DMS53 treated with DMSO at 0.1 percent for 48 hours (cell line): ENCODE data around the gene SART1.

Experiments
- DNase-seq: peaks from one replicate; lab custom pipeline; 2025; ENCODE audit not compliant: unreplicated experiment; lab: John Stamatoyannopoulos, UW

The SART1 gene

DNA sequence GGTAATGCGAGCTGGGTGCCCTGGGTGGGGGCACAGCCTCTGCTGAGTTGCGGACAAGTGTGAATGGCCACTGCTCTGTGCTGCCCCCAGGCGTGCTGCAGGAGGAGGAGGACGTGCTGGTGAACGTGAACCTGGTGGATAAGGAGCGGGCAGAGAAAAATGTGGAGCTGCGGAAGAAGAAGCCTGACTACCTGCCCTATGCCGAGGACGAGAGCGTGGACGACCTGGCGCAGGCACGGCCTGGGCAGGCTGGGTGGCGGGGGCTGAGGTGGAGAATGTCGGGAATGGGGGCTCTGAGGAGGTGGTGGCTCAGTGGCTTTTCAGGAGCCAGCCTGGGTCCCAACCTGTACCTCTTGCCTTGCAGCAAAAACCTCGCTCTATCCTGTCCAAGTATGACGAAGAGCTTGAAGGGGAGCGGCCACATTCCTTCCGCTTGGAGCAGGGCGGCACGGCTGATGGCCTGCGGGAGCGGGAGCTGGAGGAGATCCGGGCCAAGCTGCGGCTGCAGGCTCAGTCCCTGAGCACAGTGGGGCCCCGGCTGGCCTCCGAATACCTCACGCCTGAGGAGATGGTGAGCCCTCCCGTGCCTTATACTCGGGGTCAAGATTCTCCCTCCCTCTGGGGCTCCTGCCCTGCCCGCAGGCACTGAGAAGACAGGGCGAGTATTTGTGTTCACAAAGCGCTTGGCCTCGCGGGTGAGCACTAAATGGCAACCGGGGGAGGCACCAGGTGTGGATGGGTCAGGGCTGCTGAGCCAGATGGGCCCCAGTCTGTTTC, 4.6 kb downstream of the SART1 start:
- no peak for DNase-seq

DNA sequence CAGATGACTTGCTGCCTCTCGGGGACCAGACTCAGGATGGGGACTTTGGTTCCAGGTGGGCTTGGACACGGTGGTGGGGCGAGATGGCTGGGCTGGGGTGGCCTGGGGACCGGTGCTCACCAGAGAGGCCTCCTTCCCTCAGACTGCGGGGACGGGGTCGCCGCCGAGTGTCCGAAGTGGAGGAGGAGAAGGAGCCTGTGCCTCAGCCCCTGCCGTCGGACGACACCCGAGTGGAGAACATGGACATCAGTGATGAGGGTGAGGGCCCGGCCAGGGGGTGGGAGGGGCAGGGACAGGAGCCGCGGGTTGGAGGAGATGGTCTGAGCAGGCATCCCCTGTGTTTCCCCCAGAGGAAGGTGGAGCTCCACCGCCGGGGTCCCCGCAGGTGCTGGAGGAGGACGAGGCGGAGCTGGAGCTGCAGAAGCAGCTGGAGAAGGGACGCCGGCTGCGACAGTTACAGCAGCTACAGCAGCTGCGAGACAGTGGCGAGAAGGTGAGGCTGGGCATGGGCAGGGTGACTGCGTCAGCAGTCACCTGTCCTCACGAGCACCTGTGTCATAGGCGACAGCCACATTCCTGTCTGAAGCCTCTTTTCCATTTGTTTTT, 5.9 kb downstream of the SART1 start:
- no peak for DNase-seq

- DNase-seq, result no peak
Measured at GRCh38 chr11:65968600-65969482, 7.3 kb downstream of the SART1 start.

- no peak for DNase-seq
Measured at GRCh38 chr11:65972116-65972515, 10.6 kb downstream of the SART1 start.

- DNase-seq, result no peak
Measured at GRCh38 chr11:65973439-65974110, 12.0 kb downstream of the SART1 start.

DNA sequence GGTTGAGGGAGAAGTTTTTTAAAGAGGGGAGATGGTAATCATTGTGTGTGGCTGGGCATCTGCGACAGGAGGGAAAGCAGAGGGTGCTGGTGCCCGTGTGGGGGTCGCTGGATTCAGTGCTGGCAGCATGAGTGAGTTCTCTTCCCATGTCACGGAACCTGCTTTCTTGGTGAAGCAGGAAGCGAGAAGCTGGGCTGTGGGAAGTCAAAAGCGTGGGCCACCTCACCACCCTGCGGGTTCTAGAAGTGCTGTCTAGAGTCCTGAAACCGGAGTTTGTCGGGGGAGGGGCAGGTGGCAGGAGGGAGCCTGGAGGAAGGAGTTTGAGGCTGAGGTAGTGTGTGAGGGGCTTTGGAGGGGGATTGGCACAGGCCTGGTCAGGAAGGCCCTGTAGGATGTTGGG, 14.2 kb downstream of the SART1 start:
- no peak for DNase-seq

DNA sequence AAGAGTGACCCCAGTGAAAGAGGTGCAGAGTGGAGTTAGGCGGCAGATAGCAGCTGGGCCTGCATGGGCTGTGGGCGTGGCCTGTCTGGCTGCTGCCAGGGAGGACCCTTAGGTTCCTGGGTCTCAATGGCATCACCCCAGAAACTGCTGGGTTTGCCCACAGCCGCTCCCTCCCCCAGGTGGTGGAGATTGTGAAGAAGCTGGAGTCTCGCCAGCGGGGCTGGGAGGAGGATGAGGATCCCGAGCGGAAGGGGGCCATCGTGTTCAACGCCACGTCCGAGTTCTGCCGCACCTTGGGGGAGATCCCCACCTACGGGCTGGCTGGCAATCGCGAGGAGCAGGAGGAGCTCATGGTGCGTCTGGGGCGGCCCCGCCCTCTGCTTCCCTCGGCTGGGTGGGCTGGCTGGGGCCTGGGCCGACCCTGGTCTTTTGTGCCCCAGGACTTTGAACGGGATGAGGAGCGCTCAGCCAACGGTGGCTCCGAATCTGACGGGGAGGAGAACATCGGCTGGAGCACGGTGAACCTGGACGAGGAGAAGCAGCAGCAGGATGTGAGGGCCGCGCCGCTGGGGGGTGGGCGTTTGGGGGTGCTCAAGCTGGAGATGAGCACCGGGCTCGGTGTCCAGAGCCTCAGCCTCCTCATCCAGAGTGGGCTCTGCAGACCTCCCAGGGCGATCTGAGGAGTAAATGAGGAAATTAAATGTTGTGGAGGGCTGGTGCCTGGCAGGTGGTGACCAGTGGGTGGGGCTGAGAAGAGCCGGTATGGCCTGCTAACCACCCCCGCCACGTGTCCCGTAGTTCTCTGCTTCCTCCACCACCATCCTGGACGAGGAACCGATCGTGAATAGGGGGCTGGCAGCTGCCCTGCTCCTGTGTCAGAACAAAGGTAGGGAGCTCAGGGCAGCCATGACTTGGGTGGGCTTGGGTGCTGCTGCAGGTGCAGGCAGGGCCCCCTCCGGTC, 15.0 kb downstream of the SART1 start:
- no peak for DNase-seq

DNA sequence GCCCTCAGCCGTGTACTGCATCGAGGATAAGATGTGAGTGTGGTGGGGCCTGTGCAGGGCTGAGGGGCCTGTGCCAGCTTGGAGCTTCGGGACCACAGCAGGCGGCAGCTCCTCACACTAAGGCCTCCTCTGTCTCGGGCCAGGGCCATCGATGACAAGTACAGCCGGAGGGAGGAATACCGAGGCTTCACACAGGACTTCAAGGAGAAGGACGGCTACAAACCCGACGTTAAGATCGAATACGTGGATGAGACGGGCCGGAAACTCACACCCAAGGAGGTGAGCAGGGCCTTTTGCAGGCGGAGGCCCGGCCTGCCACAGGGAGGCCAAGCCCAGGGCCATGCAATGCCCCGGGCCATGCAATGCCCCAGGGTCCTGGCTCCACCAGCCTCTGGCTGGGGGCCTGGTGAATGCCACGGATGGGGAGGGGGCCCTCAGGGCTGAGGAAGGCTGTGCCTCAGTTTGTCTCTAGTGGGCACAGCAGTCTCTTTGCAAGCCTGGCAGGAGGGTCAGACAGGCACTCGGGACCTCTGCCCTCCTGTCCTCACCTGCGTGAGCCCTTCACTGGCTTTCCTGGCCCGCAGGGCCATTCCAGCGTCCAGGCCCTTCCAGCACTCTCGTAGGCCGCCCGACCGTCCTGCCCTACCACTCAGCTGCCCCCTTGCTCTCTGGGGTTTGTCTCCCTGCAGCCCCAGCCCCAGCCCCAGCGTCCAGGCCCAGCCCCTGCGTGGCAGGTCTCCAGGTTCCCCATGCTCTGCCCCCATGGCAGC, 16.3 kb downstream of the SART1 start:
- DNase-seq, result no peak

DNA sequence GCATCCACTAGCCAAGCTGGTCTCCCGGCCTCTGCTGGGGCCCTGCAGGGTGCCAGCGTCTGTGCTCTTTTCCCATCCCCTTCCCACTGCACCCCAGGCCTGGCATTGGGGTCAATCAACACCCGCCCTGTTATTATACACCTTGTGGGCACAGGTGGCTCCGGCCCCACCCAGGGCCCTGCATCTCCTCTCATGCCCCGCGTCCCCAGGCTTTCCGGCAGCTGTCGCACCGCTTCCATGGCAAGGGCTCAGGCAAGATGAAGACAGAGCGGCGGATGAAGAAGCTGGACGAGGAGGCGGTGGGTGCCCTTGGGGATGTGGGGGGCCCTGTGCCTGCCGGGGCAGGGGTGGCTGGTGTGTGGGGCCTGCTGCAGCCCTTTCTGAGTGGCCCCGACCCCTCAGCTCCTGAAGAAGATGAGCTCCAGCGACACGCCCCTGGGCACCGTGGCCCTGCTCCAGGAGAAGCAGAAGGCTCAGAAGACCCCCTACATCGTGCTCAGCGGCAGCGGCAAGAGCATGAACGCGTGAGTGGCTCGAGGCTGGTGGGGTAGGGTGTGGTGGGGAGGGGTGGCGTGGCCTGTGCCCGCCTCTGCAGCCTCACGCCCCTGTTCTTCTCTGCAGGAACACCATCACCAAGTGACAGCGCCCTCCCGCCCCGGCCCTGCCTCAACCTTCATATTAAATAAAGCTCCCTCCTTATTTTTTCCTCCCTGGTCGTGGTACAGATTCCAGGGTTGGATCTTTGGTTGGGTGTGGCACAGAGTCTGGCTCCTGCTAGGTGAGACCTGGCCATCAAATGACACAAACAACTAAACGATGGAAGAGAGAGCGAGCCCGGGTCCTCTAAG, 17.1 kb downstream of the SART1 start:
- DNase-seq, result no peak

GRCh38 chr11:65979261-65979759, 17.8 kb downstream of the SART1 start:
- DNase-seq, result no peak

DNA sequence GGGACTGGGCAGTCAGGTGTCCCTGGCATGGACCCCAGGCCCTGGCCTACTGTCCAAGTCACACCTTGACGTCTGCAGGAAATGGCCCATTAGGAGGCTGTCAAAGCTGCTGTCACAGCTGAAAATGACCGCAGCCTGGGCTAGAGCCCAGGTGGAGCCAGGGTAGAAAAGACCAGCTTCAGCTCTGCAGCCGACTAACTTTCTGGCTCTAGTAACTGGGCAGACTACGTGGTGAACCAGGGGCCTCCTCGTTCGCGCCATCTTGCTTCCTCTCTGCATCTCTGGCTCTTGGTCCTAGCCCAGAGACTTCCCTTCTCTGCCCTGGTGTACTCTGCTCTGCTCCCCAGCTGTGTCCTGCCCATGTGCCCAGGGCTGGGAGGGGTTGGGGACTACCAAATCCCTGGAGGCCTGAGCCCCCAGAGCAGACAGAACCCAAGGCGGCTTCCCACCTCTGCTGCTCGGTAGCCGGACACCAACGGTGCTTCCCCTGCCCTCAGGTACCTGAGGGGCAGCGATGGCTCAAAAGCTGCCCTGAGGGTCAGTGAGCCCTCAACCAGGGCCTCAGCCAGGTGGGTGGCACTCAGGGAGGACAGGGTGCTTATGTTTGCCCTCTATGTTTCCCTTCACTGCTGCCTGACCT, 19.7 kb downstream of the SART1 start:
- no peak for DNase-seq

DNA sequence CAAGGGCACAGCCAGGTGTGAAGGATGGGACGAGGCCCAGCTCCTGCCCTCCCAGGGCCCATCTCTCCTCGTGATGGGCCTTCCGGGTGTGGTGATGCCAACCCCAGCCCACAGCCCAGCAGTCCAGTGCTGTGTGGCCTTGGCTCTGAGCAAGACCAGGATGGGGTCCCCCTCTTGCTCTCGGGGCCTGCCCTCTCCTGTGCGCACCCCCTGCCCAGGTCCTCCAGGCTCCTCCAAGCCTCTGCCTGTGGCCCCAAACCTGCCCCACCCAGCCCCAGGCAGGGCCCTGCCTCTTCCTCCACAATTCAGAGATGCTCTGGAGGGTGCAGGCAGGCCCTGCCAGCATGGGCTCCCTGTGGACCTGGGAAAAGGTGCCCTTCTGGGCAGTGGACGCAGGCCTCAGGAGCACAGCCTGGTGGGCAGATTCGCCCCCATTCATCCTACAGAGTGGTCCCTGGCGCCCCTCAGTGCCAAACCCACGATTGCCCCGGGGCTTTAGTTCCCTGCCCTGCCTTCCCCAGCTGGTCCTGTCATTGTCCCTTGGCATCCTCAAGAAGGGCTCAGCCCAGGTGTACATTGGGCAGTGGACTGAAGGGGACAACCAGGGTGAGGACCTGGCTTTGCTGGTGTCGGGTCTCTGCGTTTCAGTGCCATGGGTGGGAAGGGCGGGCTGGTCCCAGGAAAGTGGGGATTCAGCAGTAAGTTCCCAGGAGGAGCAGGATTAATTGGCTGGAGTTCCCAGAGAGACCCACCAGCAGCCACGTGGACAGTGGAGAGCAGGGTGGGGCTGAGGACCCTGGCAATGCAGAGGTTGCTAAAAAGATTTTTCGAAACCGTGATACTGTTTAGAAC, 20.7 kb downstream of the SART1 start:
- DNase-seq, result no peak

- DNase-seq, result no peak
Measured at GRCh38 chr11:65982824-65983588, 21.5 kb downstream of the SART1 start.

DNA sequence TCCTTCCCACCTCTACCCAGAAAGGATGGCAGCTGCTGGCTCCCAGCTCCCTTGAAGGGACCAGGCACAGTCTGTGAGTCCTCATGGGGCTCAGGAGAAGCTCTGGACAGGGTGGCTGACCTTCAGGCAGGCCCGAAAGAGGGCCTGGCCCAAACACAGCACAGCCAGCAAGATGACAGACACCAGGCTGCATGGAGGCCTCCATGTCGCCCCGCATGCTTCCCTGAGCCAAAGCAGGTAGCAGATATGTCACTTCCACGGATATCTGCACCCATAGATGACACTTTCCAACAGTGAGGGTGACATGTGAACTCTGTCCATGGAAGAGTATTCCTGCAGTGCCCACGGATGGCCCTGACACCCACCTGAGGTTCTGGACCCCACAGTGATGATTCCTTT, 22.1 kb downstream of the SART1 start:
- DNase-seq, result no peak

- DNase-seq, result no peak
Measured at GRCh38 chr11:65987336-65987735, 25.8 kb downstream of the SART1 start.
